Natural killer cell (primary cell): Measurements from ENCODE around the gene UBXN11. TPM values are rescaled to one million over a fixed set of nuclear protein-coding genes. Genes with fewer than 3 reads are reported as not detected.

ENCODE experiments used
- ATAC-seq, 3 donors: fragments of 150-1000 bp in 2 of 3; fragments of 200-7000 bp in 1 of 3; cut with Tn5 transposase; 1 replicate in 1 of 3; 2 replicates in 2 of 3; pipeline ENCODE4 v1.10.0; 2021; ENCODE audit warnings: mild to moderate bottlenecking in 2 of 3, moderate library complexity in 2 of 3
- DNase-seq, 2 donors: peaks; one replicate each; pipeline versions ENCODE4 v3.0.0 to v3.0.0-alpha.2; 2013 to 2021; ENCODE audit warnings: mixed read lengths in 1 of 2
- H3K27ac ChIP-seq: one replicate; pipeline ENCODE4 v1.5.1; 2013; ENCODE audit warnings: mild to moderate bottlenecking, low read length
- H3K27me3 ChIP-seq: one replicate; pipeline ENCODE4 v1.6.1; 2013; ENCODE audit warnings: low read length; ENCODE audit not compliant: control insufficient read depth, insufficient read depth
- H3K36me3 ChIP-seq: one replicate; pipeline ENCODE4 v1.6.1; 2013; ENCODE audit warnings: low read length; ENCODE audit not compliant: control insufficient read depth, insufficient read depth
- H3K4me1 ChIP-seq: one replicate; pipeline ENCODE4 v1.6.1; 2013; ENCODE audit warnings: low read length; ENCODE audit not compliant: control insufficient read depth, insufficient read depth
- H3K4me3 ChIP-seq: one replicate; pipeline ENCODE4 v1.5.1; 2013; ENCODE audit warnings: low read length
- H3K9me3 ChIP-seq: one replicate; pipeline ENCODE4 v1.6.1; 2013; ENCODE audit warnings: low read length; ENCODE audit not compliant: control insufficient read depth, insufficient read depth
- H3K27ac Mint-ChIP-seq, 2 donors: one replicate each; pipeline ENCODE4 v1.8.0; 2022; ENCODE audit warnings: mild to moderate bottlenecking in 2 of 2, mixed read lengths in 2 of 2, moderate library complexity in 1 of 2
- H3K27me3 Mint-ChIP-seq, 2 donors: one replicate each; pipeline ENCODE4 v1.8.0; 2022; ENCODE audit warnings: low read depth in 2 of 2, mixed read lengths in 2 of 2
- H3K36me3 Mint-ChIP-seq: one replicate; pipeline ENCODE4 v1.8.0; 2022; ENCODE audit warnings: mixed read lengths
- H3K4me1 Mint-ChIP-seq, 2 donors: one replicate each; pipeline ENCODE4 v1.8.0; 2022; ENCODE audit warnings: mixed read lengths in 2 of 2
- H3K4me3 Mint-ChIP-seq: one replicate; pipeline ENCODE4 v1.8.0; 2022; ENCODE audit warnings: mild to moderate bottlenecking, moderate library complexity, mixed read lengths
- H3K9me3 Mint-ChIP-seq, 2 donors: one replicate each; pipeline ENCODE4 v1.8.0; 2022; ENCODE audit warnings: mixed read lengths in 2 of 2
- CTCF ChIP-seq: fragments of 200-600 bp; IDR thresholded peaks from one replicate; pipeline ENCODE4 v1.8.0; 2022; ENCODE audit warnings: antibody characterized with exemption
- WGBS: methylation state at CpG from one replicate; pipeline ENCODE4 v1.1.7; 2013; ENCODE audit warnings: missing lambda C conversion rate; ENCODE audit not compliant: insufficient coverage; 5-methylcytosine and 5-hydroxymethylcytosine counted together
- intact Hi-C: fragments of 100-400 bp; cut with micrococcal nuclease; formaldehyde crosslinking; loops from one replicate; pipeline ENCODE4 v1.14.2; 2022
- total RNA-seq, 4 donors: library from RNA; stranded (reverse); fragments of 120-200 nt in 1 of 4; gene quantifications; one replicate each; pipeline versions ENCODE4 v1.2.3 to v1.2.4, GENCODE V29; 2013 to 2022

The UBXN11 gene
- total RNA-seq, 3 donors from 2014 or later (not counting 1 experiment from before 2014, with no cell fraction given): 22.7 to 32.0 (median 31.7) TPM

- Histone ChIP-seq H3K9me3 (no peaks in the 10 kb centered on the region), H3K4me1 (peaks cover 68% of the 10 kb centered on the region), H3K27ac (peak overlapping the region; percentile 18), H3K36me3 (peaks cover 22% of the 10 kb centered on the region), H3K4me3 (no peak overlapping the region), H3K27me3 (no peaks in the 10 kb centered on the region)
- ATAC-seq (no peak), DNase-seq (no peak)
- no peaks in the 10 kb centered on the region for H3K27me3 Mint-ChIP-seq
- intact Hi-C loops: loop anchor here (5.0 kb wide), 1 partner anchor 100 kb away; no protein-coding TSS in a partner anchor
- peak overlapping the region; percentile 53 for H3K4me3 Mint-ChIP-seq
- H3K36me3 Mint-ChIP-seq: no peaks in the 10 kb centered on the region
- WGBS: 100% methylated on average over 3 of the region's 3 CpGs
- peaks cover 54 to 64% of the 10 kb centered on the region in 2 donors for H3K4me1 Mint-ChIP-seq
- H3K27ac Mint-ChIP-seq: peak overlapping the region; percentile 82 to 86
- no peak for TF ChIP-seq CTCF
- H3K9me3 Mint-ChIP-seq: no peaks in the 10 kb centered on the region
Measured at GRCh38 chr1:26277261-26277661, 29.2 kb downstream of the UBXN11 start.

- peak overlapping the region; percentile 53 for H3K4me3 Mint-ChIP-seq
- Histone ChIP-seq H3K27ac (peak overlapping the region; percentile 18), H3K9me3 (no peaks in the 10 kb centered on the region), H3K4me3 (no peak overlapping the region), H3K27me3 (no peaks in the 10 kb centered on the region), H3K4me1 (peaks cover 60% of the 10 kb centered on the region), H3K36me3 (peaks cover 17% of the 10 kb centered on the region)
- peak overlapping the region; percentile 82 to 86 for H3K27ac Mint-ChIP-seq
- H3K27me3 Mint-ChIP-seq: no peaks in the 10 kb centered on the region
- ATAC-seq (no peak), DNase-seq (no peak)
- H3K9me3 Mint-ChIP-seq: no peaks in the 10 kb centered on the region
- intact Hi-C loops: loop anchor here (5.0 kb wide), 1 partner anchor 101 kb away; no protein-coding TSS in a partner anchor
- no peak for TF ChIP-seq CTCF
- peaks cover 50 to 59% of the 10 kb centered on the region in 2 donors for H3K4me1 Mint-ChIP-seq
- no peaks in the 10 kb centered on the region for H3K36me3 Mint-ChIP-seq
- WGBS: 74% methylated on average over 2 of the region's 2 CpGs
Measured at GRCh38 chr1:26276432-26276838, 30.0 kb downstream of the UBXN11 start.

- Mint-ChIP-seq H3K36me3 (peaks cover 6% of the 10 kb centered on the region), H3K4me1 (peaks cover 44 to 52% of the 10 kb centered on the region in 2 donors), H3K4me3 (peak overlapping the region; percentile 77), H3K27ac (peak overlapping the region; percentile 82 to 86), H3K27me3 (no peaks in the 10 kb centered on the region), H3K9me3 (no peaks in the 10 kb centered on the region)
- 34% methylated on average over 3 of the region's 3 CpGs for WGBS
- Histone ChIP-seq H3K4me3 (no peak overlapping the region), H3K27me3 (no peaks in the 10 kb centered on the region), H3K4me1 (peaks cover 53% of the 10 kb centered on the region), H3K27ac (peak overlapping the region; percentile 18), H3K36me3 (peaks cover 13% of the 10 kb centered on the region), H3K9me3 (no peaks in the 10 kb centered on the region)
- intact Hi-C loops: loop anchor here (1.0 to 5.0 kb wide), 4 partner anchors 45 to 141 kb away; no protein-coding TSS in a partner anchor
- peak; percentile 61 to 68 (median 66) for ATAC-seq
- DNase-seq: peak; percentile 64 to 89
- TF ChIP-seq CTCF: peak; percentile 88
Measured at GRCh38 chr1:26275580-26276431, 30.6 kb downstream of the UBXN11 start.
